GM19240 (cell line): ENCODE data around the gene IFRD1.

Experiments
- DNase-seq: peaks from one replicate; pipeline ENCODE4 v3.0.0; 2011; ENCODE audit warnings: low spot score; ENCODE audit not compliant: insufficient read length

Gene IFRD1, protein sequence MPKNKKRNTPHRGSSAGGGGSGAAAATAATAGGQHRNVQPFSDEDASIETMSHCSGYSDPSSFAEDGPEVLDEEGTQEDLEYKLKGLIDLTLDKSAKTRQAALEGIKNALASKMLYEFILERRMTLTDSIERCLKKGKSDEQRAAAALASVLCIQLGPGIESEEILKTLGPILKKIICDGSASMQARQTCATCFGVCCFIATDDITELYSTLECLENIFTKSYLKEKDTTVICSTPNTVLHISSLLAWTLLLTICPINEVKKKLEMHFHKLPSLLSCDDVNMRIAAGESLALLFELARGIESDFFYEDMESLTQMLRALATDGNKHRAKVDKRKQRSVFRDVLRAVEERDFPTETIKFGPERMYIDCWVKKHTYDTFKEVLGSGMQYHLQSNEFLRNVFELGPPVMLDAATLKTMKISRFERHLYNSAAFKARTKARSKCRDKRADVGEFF

DNA sequence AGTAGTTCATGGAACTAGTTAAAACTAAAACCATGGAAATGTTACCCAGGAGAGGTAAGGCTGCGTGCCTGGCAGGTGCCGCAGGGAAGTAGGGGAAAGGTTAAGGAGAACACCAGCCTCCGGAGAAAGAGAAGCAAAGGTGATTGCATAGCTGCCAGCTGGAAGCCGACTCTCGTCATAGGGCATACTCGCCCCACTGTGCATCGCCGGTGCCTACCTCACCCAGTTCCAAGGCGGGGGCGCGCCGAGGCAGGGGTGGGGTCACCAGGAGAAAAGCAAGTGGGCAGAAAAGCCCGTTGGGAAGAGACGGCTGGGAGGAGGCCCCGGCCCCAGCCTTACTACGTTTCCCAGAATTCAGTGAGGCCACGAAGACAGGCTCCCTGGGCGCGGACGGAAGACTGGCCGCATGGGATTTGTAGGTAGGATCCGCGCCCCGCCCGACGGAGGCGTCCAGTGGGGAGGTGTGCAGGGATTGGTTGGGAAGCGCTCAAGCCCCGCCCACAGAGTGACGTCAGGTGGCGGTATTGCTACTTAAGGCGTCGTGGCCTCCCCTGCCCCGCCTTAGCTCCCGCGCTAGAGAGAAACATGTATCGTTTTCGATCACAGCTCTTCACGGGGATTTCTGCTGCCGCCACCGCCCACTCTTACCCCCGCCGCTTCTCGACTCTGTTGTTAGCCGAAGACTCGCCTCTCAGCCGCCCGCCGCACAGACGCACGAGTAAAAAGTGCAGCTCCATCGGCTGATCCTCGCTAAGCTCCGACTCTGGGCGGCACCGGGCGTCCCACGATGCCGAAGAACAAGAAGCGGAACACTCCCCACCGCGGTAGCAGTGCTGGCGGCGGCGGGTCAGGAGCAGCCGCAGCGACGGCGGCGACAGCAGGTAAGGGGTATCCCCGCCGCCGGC, at the start of gene IFRD1:
Gene IFRD1 (plus strand): TSS at position 559 of the 905 bp plus-strand sequence. CDS start 229 bp downstream, at position 788.
- DNase-seq, result peak; percentile 47

DNA sequence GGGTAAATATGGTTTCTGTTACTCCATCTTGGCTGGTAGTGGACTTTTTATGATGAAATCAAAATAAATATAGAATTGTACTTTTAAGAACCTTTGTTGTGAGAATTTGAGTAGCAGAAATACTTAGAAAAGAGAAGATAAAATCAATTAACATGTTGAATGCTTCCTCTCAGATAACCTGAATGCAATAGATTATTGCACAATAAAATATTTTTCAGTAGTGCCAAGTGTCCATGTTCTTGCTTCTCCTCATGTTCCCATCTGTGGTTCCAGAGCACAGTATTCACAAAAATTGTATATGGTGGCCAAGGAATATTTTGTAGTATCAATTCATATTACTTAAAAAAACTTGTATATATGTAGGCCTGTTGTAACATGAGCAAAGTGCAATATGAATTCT, 45.9 kb upstream of the IFRD1 start:
- no peak for DNase-seq

DNA sequence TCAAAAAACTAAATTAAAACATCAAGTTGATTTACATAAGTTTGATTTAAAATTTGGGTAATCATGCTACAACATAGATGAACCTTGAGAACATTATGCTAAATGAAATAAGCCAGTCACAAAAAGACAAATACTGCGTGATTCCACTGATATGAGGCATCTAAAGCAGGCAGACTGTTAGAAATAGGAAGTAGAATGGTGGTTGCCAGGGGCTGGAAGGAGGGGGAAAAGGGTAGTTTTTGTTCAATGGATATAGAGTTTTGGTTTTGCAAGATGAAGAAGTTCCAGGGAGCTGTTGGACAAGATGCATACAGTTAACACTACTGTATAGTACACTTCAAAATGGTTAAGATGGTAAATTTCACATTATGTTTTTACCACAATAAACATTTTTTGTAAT, 45.0 kb upstream of the IFRD1 start:
- no peak for DNase-seq

DNA sequence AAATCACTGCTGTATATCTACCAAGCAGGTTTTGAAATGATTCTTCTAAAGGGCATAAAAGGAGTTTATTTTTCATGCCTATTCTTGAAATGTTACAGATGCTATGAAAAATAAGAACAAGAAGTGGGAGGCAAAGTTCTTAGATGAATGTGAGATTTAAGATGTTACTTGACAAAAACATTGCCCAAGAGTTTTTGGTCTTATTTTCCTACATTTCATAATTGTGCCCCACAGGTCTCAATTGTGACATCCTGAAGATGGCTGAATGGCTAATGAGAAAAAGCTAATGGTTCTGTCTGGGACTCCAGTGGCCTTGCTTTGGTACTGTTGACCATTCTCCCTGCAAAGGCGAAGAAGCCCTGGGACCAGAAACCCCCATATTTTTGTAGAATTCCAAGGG, 43.0 kb upstream of the IFRD1 start:
- no peak for DNase-seq

DNA sequence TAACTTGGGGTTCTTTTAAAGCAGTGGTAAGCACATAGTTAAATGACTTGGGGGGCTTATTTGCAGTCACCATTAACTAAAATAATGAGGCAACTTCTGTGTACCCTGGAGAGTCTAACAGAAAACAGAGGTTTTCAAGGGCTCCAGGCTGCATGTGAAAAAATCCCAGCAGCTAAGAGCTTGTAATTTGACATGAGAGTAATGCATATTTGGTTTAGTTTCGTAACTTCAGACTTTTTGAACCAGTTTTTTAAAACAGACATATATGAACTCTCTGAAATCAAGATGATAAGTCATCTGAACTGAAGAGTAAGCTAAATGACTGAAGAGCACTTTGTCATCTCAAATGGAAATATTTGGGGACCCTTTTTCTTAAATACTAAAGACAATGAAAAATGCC, 40.2 kb upstream of the IFRD1 start:
- DNase-seq, result no peak

DNA sequence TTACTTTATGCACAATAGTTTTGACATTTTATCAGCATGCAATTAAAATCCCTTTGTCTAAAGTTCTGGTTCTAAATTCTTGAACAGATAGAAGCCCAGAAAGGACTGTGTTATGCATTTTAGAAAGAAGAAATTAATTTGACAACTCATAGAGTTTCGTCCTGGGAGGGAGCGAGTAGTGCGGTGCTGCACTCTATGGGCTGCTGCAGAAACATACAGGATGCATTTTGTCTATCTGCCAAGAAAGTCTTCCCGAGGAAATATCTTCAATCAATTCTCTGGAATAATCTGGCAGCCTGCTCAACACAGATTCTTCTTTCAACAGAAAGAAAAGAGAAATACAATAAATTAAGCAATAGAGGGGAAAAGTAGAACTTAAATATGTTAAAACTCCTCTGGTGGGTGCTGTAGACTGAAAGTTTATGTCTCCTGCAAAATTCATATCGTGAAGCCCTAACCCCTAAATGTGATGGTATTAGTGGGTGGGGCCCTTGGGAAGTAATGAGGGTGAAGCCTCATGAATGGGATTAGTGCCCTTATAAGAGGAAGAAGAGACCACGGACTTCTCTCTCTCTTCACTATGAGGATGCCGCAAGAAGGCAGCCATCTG, 39.0 kb upstream of the IFRD1 start:
- no peak for DNase-seq

- no peak for DNase-seq
Observed at GRCh38 chr7:112414855-112415490, 35.3 kb upstream of the IFRD1 start.

- no peak for DNase-seq
Observed at GRCh38 chr7:112416127-112416526, 34.1 kb upstream of the IFRD1 start.

- DNase-seq, result no peak
Observed at GRCh38 chr7:112419543-112420130, 30.6 kb upstream of the IFRD1 start.

DNA sequence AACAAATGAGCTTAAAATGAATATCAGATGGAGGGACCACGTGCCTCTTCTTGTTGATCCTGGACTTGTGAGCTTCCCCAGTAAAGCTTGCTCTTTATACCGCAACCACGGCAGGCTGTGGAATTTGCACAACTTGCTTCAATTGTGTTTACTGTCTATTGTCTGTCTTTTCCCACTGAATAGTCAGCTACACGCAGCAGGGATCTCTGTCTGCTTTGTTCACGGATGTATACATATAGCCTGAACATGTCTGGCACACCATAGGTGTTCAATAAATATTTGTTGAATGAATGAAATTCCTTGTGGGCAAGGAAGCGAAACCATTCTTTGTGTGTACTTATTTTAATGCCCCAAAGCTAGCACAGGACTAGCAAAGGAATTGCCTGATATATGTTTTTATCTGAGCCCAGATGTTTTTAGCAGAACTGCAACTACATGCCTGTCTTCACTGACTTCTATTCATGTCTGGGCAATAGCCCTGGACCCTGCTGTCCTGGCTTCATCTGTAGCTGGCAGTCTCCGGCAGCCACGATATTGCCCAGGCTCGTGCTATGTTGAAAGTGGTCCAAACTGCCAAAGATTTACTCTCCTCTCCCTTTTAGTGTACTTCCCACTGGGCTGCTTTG, 29.9 kb upstream of the IFRD1 start:
- no peak for DNase-seq

DNA sequence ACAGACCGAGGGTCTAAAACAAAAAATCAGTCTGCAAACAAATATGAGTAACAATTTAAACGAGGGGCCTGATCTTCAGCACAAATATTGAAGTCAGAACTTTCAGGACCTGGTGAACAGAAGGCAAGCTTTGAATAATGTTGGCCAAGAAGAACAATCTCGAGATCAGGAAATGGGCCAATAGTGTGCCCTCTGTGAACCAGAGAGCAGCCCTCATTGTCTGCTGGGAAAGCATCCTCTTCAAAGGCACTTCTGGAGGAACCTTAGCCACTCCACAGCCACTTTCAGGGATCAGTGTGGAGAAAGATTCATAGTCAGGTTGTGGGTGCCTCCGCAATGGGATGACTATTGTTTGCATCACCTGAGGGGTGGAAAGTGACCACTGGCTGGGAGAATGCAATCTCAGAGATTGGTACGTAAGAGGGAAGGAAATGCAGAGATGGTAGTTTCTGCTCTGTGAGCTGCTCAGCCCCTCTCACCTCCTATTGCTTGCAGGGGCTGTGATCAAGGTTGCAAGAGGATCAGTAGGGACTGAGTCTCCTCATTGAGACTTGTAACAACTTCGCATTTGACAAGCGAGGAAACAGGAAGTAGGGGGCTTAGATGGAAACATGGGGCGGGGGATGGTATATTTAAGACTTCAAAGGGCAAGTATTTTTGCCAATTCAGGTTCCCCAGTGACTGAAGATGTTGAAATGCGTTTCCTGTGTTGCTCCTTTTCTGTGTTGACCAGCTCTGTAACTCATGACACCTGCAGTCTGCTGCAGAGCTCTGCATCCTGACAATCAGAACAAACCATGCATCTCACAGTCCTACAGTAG, 28.4 kb upstream of the IFRD1 start:
- DNase-seq, result no peak

DNA sequence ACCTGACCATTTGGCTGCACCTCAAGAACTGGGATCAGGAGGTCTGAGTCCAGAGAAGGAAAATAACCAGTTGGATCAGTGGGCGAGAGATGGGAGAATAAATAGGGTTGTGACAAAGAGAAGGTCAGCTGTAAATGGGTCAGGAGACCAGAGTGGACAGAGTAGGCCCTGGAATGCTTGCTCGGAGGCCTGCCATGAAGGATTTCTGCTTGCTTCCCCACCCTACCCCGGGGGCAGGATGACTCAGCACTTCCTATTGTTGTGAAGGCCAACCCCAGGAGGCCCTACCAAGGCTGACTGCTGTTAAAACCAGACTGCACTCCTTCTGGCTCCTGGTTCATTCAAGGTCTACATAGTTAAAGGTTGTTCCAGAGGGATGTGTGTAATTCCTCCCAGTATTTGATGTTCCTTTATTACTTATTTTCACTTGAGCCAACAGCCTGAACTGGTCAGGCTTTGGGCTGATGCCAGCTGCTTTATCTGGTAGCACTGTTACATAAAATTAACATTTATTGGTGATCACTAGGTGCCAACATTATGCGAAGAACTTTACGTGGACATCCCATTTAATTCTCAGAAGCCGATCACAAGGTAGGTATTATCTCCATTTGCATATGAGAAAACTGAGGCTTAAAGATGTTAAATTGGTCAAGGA, 27.3 kb upstream of the IFRD1 start:
- no peak for DNase-seq

- DNase-seq, result no peak
Observed at GRCh38 chr7:112423987-112424386, 26.3 kb upstream of the IFRD1 start.

DNA sequence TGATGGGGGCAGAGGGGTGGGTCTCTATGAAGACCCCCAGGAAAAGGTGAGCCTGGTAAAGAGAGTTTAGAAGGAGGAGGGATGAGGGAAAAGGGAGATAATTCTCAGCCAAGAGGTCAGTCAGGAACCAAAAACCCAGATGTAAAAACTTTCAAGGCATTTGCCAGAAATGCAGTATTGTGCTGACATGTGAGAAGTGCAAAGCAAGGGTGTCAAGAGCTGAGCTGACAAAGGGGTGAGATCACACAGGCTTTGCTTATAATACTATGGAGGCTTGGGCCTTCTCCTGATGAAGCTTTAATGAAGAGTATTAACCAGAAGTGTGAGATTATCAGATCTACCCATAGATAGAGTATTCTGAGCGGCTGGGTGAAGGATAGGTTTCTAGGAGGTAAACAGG, 22.3 kb upstream of the IFRD1 start:
- DNase-seq, result no peak

GRCh38 chr7:112428715-112429114, 21.5 kb upstream of the IFRD1 start:
- no peak for DNase-seq

GRCh38 chr7:112430649-112431048, 19.6 kb upstream of the IFRD1 start:
- DNase-seq, result no peak

DNA sequence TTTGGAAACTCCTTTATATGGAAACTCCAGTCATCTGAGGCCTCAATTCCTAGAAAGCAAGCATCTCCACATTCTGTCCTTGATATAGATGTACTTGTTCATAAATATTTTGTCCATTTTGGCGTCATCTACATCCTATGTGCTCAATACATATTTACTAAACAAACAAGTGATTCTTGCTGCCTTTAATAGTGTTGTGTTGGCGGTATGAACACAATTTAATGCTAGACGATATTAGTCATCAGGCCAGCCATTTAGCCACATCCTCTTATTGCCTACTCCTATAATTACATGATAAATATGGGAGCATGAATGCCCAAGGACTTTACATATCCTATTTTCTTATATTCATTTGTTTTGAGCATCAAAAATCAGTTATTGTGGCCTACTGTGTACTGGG, 18.5 kb upstream of the IFRD1 start:
- no peak for DNase-seq

- DNase-seq, result no peak
Observed at GRCh38 chr7:112433289-112433688, 17.0 kb upstream of the IFRD1 start.

GRCh38 chr7:112437072-112437471, 13.2 kb upstream of the IFRD1 start:
- DNase-seq, result no peak
